ENCODE results near the gene ALLC. TPM values are rescaled to one million over a fixed set of nuclear protein-coding genes. Genes with fewer than 3 reads are reported as not detected.

ALLC gene
- total RNA-seq, 1 experiment from 2014 or later = not detected

- no peak overlapping the region for H3K27ac Mint-ChIP-seq (ENCODE audit: unreplicated experiment)
- Histone ChIP-seq H3K4me1 (peaks cover 25% of the 10 kb centered on the region), H3K27me3 (replicated peaks; ENCODE audit: control insufficient read depth, insufficient read depth, low read length) (no peaks in the 10 kb centered on the region), H3K9me3 (no peaks in the 10 kb centered on the region), H3K36me3 (ENCODE audit: control insufficient read depth, insufficient read depth, low read length) (no peaks in the 10 kb centered on the region), H3K4me3 (ENCODE audit: low read depth, low read length) (no peak overlapping the region)
- H3K9me3 Mint-ChIP-seq (ENCODE audit: unreplicated experiment) = no peaks in the 10 kb centered on the region
- intact Hi-C loops (cut with micrococcal nuclease; ENCODE audit: unreplicated experiment) = no loop called here
- no peak for TF ChIP-seq CTCF (IDR thresholded peaks at IDR 0.05; ENCODE audit: insufficient read depth in 1 of 2, low read depth in 1 of 2, low read length in 1 of 2, severe bottlenecking in 1 of 2, unreplicated experiment in 1 of 2)
- ChIA-PET CTCF (no interaction called here), POLR2A (no interaction called here)
- DNase-seq = no peak
- BruUV-seq (replicated peaks) = no TSS peak
- H3K36me3 Mint-ChIP-seq (ENCODE audit: insufficient read depth, unreplicated experiment) = no peaks in the 10 kb centered on the region
- no peaks in the 10 kb centered on the region for H3K27me3 Mint-ChIP-seq (ENCODE audit: insufficient read depth, unreplicated experiment)
- no peak overlapping the region for H3K4me3 Mint-ChIP-seq (ENCODE audit: unreplicated experiment)
- peaks cover 21% of the 10 kb centered on the region for H3K4me1 Mint-ChIP-seq (ENCODE audit: low read depth, unreplicated experiment)
These were observed 9.3 kb upstream of the ALLC start for GRCh38 chr2:3648652-3649177.

GRCh38 chr2:3649581-3649980 lies 8.4 kb upstream of the ALLC start:
- Histone ChIP-seq H3K9me3 (no peaks in the 10 kb centered on the region), H3K27me3 (replicated peaks; ENCODE audit: control insufficient read depth, insufficient read depth, low read length) (no peaks in the 10 kb centered on the region), H3K36me3 (ENCODE audit: control insufficient read depth, insufficient read depth, low read length) (no peaks in the 10 kb centered on the region), H3K4me1 (peaks cover 24% of the 10 kb centered on the region), H3K4me3 (ENCODE audit: low read depth, low read length) (no peak overlapping the region)
- Mint-ChIP-seq H3K36me3 (ENCODE audit: insufficient read depth, unreplicated experiment) (no peaks in the 10 kb centered on the region), H3K4me3 (ENCODE audit: unreplicated experiment) (no peak overlapping the region), H3K9me3 (ENCODE audit: unreplicated experiment) (no peaks in the 10 kb centered on the region), H3K27me3 (ENCODE audit: insufficient read depth, unreplicated experiment) (no peaks in the 10 kb centered on the region), H3K27ac (ENCODE audit: unreplicated experiment) (no peak overlapping the region), H3K4me1 (ENCODE audit: low read depth, unreplicated experiment) (peaks cover 21% of the 10 kb centered on the region)
- intact Hi-C loops (cut with micrococcal nuclease; ENCODE audit: unreplicated experiment) = no loop called here
- no TSS peak for BruUV-seq (replicated peaks)
- CTCF ChIA-PET = interaction anchor here (0.7 kb wide), 1 partner anchor 21 kb away, joined by 3 read pairs; no protein-coding TSS in a partner anchor
- no peak for DNase-seq
- POLR2A ChIA-PET = no interaction called here
- TF ChIP-seq CTCF (IDR thresholded peaks at IDR 0.05; ENCODE audit: insufficient read depth in 1 of 2, low read depth in 1 of 2, low read length in 1 of 2, severe bottlenecking in 1 of 2, unreplicated experiment in 1 of 2) = no peak

- peaks cover 17% of the 10 kb centered on the region for H3K4me1 ChIP-seq
- CTCF ChIA-PET = interaction anchor here (0.7 to 2.9 kb wide), 2 partner anchors 21 to 227 kb away, joined by 3 to 9 read pairs; no protein-coding TSS in a partner anchor
- POLR2A ChIA-PET = no interaction called here
- no peaks in the 10 kb centered on the region for H3K9me3 ChIP-seq
- peaks cover 16% of the 10 kb centered on the region for H3K4me1 Mint-ChIP-seq (ENCODE audit: low read depth, unreplicated experiment)
- H3K27me3 Mint-ChIP-seq (ENCODE audit: insufficient read depth, unreplicated experiment) = no peaks in the 10 kb centered on the region
- intact Hi-C loops (cut with micrococcal nuclease; ENCODE audit: unreplicated experiment) = loop anchor here (1.0 to 5.0 kb wide), 3 partner anchors 21 to 348 kb away; no protein-coding TSS in a partner anchor
- no peak for DNase-seq
- H3K36me3 Mint-ChIP-seq (ENCODE audit: insufficient read depth, unreplicated experiment) = no peaks in the 10 kb centered on the region
- no peaks in the 10 kb centered on the region for H3K9me3 Mint-ChIP-seq (ENCODE audit: unreplicated experiment)
- no peaks in the 10 kb centered on the region for H3K36me3 ChIP-seq (ENCODE audit: control insufficient read depth, insufficient read depth, low read length)
- H3K4me3 ChIP-seq (ENCODE audit: low read depth, low read length) = no peak overlapping the region
- H3K27ac Mint-ChIP-seq (ENCODE audit: unreplicated experiment) = peak overlapping the region; percentile 79
- H3K27me3 ChIP-seq (replicated peaks; ENCODE audit: control insufficient read depth, insufficient read depth, low read length) = no peaks in the 10 kb centered on the region
- H3K4me3 Mint-ChIP-seq (ENCODE audit: unreplicated experiment) = peak overlapping the region; percentile 60
- TF ChIP-seq CTCF (IDR thresholded peaks at IDR 0.05; ENCODE audit: insufficient read depth in 1 of 2, low read depth in 1 of 2, low read length in 1 of 2, severe bottlenecking in 1 of 2, unreplicated experiment in 1 of 2) = no peak
- no TSS peak for BruUV-seq (replicated peaks)
These were observed 7.7 kb upstream of the ALLC start for GRCh38 chr2:3650140-3650920.

Measured in Caco-2 (cell line).